ENCODE results near the gene MYADML2.
A peak's percentile ranks its signal among the peaks of the same experiment; 100 is the strongest.

The MYADML2 gene

DNA sequence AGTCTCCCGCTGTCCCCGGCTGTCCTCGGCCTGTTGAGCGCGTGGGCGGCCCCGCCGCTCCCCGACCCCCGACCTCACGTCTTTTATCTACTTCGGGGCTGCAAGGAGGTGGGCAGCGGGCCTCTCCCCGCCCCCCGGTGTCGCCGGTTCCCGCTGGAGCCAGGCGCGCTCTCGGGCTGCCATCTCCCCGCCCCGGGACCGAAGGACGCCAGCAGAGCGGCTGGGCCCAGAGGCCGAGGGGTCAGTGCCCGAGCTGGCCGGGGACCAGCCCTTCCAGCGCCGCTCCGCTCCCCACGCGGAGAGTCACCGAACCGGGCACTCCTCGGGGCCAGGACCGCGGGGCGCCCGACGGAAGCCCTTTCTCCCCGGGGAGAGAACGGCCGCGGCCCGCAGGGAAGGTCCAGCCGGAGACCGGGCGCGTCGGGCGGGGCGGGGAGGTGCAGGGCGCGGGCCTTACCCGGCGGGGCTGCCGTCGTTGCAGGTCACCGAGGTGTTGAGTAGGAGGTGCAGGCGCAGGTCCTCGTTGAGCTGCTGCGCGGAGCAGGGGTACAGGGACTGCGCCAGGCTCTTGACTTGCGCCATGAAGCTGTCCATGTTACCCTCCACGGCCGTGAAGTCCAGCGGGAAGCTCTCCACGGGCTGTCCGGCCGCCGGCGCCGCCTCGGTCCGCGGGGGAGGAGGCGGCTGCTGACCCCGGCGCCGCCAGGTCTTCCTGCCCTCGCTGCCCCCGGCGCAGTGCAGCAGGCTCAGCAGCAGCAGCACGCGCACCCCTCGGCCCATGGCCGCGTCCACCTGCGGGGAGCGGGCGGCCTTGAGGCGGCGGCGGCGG, 13.3 kb upstream of the MYADML2 start:
- no peak for DNase-seq (ENCODE audit: insufficient read length, low spot score)
- TF ChIP-seq, protein P1, sequence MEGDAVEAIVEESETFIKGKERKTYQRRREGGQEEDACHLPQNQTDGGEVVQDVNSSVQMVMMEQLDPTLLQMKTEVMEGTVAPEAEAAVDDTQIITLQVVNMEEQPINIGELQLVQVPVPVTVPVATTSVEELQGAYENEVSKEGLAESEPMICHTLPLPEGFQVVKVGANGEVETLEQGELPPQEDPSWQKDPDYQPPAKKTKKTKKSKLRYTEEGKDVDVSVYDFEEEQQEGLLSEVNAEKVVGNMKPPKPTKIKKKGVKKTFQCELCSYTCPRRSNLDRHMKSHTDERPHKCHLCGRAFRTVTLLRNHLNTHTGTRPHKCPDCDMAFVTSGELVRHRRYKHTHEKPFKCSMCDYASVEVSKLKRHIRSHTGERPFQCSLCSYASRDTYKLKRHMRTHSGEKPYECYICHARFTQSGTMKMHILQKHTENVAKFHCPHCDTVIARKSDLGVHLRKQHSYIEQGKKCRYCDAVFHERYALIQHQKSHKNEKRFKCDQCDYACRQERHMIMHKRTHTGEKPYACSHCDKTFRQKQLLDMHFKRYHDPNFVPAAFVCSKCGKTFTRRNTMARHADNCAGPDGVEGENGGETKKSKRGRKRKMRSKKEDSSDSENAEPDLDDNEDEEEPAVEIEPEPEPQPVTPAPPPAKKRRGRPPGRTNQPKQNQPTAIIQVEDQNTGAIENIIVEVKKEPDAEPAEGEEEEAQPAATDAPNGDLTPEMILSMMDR (IDR thresholded peaks at IDR 0.05; ENCODE audit: insufficient read depth, missing control alignments) = no peak

DNA sequence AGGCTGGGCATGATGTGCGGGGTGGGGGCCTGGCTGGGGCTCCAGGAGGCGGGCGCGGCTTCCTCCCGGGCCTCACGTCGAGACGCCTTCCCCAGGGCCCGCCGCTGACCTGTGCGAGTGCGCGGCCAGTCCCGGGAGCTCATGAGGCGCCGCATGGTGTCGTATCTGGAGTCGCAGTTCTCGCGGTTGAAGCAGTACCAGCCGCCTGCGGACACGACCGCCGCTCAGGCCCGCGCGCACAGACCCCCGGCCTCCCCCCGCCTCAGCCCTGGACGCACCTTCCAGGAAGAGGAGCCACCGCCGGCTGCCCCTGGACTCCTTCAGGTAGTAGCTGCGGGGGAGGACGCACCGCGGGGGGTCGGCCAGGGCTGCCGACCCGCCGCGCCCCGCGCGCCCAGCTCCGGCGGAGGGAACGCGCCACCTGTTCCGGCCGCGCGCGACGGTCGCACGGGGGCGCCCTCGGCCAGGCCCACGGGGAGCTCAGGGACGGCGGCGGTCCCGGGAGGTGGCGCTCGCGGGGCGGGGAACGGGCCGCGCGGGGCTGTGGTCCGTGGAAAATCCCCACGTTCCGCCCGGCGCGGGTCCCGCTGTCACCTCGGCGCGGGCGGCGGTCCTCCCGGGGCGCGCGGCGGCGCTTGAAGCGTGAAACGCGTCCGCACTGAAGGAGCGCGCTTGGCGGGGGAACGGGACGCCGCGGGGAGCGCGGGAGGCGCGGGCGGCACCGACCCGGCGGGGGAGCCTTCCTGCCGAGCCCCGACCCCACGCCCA, 12.5 kb upstream of the MYADML2 start:
- FAIRE-seq (no peak), DNase-seq (ENCODE audit: insufficient read length, low spot score) (peak; percentile 77)
- TF ChIP-seq, protein P1 (IDR thresholded peaks at IDR 0.05; ENCODE audit: insufficient read depth, missing control alignments) = peak; percentile 98

More for the DNA sequence above, 13.3 kb upstream of the MYADML2 start:
- FAIRE-seq = no peak

DNA sequence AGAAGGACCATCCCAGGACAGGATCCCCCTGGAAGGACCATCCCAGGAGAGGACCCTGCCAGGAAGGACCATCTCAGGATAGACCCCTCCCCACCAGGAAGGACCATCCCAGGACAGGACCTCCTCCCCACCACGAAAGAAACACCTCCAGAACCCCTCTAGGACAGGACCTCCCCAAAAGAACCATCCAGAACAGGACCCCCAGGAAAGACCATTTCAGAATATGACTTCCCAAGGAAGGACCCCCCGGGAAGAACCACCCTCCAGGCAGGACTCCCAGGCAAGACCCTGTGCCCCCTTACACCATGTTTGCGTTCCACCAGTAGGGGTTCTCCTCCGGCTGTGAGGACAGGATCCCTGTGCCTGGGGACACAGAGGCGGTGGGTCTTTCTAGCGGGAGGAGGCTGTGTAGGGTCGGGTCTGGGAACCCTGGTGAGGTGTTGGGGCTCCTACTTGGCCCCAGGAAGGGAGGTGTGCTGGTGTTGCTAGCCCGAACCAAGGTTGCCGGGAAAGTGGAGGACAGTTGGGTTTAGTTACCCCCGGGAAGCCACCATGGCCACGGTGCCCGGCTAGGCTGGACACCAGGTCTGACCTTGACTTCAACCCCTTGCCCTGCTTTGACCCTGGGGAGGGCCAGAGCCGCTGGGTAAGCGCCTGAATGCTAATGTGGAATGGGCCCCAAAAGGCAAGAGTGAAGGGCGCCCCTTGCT, 11.8 kb upstream of the MYADML2 start:
- TF ChIP-seq, protein P1 (IDR thresholded peaks at IDR 0.05; ENCODE audit: insufficient read depth, missing control alignments) = no peak
- no peak for DNase-seq (ENCODE audit: insufficient read length, low spot score)

DNA sequence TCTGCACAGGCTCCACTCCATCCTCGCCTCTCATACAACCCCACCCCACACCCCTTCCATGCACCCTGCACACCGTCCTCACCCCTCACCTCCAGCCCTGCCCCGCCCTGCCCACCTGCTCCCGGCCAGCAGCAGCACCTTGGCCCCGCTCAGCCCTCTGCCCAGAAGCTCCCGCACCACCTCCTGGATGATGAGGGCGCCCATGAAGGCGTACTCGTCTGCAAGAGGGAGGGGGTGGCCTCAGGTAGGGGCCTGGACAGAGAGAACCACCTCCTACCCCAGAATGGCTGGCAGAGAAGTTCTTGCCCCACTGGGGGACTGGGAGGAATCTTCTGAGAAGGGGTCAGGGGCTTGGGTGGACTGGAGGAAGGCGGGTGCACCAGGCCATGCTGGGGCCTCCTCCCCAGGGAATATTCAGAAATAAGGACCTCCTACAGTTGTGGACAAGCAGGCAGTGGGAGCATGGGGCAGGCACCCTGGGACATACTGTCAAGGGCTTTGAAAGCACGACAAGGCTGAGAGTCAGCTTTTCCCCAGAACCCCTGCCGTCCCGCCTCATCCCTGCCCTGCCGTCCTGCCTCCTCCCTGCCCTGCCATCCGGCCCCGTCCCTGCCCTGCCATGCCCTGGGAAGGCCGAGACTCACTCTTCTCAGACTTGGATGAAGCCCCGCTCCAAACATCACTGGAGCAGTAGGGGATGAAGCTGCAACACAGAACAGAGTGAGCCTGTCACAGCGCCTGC, 10.8 kb upstream of the MYADML2 start:
- TF ChIP-seq, protein P1 (IDR thresholded peaks at IDR 0.05; ENCODE audit: insufficient read depth, missing control alignments) = no peak
- FAIRE-seq = no peak
- DNase-seq (ENCODE audit: insufficient read length, low spot score) = no peak

More for the DNA sequence above, 11.8 kb upstream of the MYADML2 start:
- no peak for FAIRE-seq

DNA sequence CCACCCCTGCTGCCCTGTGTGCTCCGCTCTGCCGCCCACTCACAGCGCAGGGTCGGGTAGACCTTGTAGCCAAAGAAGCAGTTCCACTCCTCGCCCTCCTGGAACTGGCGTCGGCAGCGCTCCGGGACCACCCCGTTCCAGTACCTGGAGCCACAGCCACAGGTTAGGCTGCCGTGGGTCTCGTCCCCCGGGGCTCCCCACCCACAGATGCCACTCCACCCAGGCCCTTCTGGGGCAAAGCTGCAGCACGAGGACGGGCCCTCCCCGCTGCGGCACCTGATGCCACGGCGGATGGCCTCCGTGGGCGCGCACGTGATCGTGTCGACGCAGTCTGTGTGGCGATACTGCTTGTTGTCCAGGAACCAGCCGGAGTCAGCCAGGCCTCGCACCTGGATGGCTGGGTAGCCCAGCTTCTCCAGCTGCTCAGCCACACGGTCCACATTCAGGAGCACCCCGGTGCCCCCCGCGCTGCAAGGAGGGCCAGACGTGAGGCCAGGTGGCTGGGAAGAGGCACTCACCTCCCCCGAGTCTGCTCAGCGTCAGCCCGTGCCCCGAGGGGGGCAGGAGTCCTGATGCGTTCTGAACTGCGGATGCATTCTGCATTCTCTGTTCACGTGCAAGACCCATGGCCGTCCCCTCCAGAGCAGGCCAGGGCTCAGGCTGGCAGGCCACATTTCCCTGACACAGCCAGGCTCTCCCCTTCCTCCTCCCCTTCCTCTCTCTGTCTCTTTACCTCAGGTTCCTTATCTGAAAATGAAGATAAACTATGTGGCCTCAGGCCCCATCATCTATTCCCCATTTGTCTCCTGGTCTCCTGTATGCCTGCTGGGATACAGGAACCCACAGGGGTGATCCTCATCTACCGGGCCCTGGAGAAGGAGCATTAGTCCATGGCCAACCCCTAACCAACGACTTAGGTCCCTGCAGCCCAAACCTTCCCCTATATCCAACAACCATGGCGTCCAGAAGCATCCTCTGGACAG, 9.9 kb upstream of the MYADML2 start:
- TF ChIP-seq, protein P1 (IDR thresholded peaks at IDR 0.05; ENCODE audit: insufficient read depth, missing control alignments) = no peak
- DNase-seq (ENCODE audit: insufficient read length, low spot score) (no peak), FAIRE-seq (no peak)

Measured in D721Med (cell line).